Adipocyte (in vitro differentiated cells): ENCODE data around the gene MARS1.
A peak's percentile ranks its signal among the peaks of the same experiment; 100 is the strongest.

ENCODE experiments used
- DNase-seq: peaks from one replicate; pipeline ENCODE4 v3.0.0-alpha.2; 2015; ENCODE audit warnings: low read depth
- H3K27me3 ChIP-seq: replicated peaks from 2 replicates; pipeline ENCODE4 v1.7.0; 2013; ENCODE audit warnings: mild to moderate bottlenecking, low read length, moderate library complexity; ENCODE audit not compliant: control insufficient read depth, insufficient read depth
- H3K36me3 ChIP-seq: 2 replicates; pipeline ENCODE4 v1.7.0; 2013; ENCODE audit warnings: low read length, mild to moderate bottlenecking, moderate library complexity; ENCODE audit not compliant: control insufficient read depth, insufficient read depth, severe bottlenecking
- H3K4me1 ChIP-seq: 2 replicates; pipeline ENCODE4 v1.7.0; 2013; ENCODE audit warnings: mild to moderate bottlenecking, low read length, moderate library complexity; ENCODE audit not compliant: control insufficient read depth, insufficient read depth
- H3K4me3 ChIP-seq: 2 replicates; pipeline ENCODE4 v1.7.0; 2013; ENCODE audit warnings: mild to moderate bottlenecking, low read length, moderate library complexity
- H3K9ac ChIP-seq: 2 replicates; pipeline ENCODE4 v1.7.0; 2013; ENCODE audit warnings: mild to moderate bottlenecking, low read length, moderate library complexity
- H3K9me3 ChIP-seq: 2 replicates; pipeline ENCODE4 v1.7.0; 2013; ENCODE audit warnings: mild to moderate bottlenecking, low read length, moderate library complexity; ENCODE audit not compliant: control insufficient read depth

Gene MARS1

DNA sequence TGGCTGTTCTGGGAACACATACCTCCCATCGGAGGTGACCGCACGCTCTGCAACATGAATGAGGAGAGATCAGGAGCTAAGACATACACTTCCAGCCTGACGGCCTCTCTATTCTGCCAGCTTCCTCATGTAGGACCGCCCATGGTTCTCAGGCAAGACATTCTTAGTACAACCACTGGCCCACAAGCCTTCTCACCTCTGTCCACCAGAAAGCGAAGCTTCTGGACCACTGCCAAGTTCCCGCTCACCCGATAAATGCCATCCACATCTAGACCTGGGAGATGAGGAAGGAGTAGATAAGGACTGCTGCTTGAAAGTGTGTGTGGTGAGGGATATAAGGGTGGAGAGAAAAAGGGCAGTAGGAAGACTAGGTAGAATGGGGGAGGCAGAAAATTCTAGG lies 13.4 kb upstream of the MARS1 start:
- H3K9ac ChIP-seq: no peak overlapping the region
- no peaks in the 10 kb centered on the region for H3K36me3 ChIP-seq
- H3K4me3 ChIP-seq: no peak overlapping the region
- H3K9me3 ChIP-seq: no peaks in the 10 kb centered on the region
- no peak for DNase-seq
- H3K27me3 ChIP-seq: peaks cover 90% of the 10 kb centered on the region
- peaks cover 10% of the 10 kb centered on the region for H3K4me1 ChIP-seq

DNA sequence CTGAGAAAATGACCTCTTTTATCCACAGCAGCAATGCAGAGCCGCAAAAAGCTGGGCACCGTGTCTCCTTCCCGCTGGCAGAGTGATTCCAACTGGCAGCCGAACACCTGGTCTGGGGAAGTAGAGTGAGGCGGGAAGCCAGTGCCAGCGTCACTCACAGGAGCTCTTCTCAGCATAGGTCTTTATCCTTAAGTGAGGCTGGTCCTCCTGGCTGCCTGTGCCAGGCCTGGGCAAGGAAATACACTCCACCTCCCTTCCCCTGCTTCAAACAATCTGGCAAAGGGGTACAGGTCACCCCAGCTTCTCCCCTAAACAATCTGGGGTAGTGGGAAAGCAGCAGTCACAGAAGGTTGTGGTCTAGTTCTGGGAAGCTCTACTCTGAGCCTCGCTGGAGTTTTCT lies 13.0 kb upstream of the MARS1 start:
- Histone ChIP-seq H3K4me3 (no peak overlapping the region), H3K36me3 (no peaks in the 10 kb centered on the region), H3K27me3 (peaks cover 90% of the 10 kb centered on the region), H3K9ac (no peak overlapping the region), H3K4me1 (peaks cover 10% of the 10 kb centered on the region), H3K9me3 (no peaks in the 10 kb centered on the region)
- no peak for DNase-seq

DNA sequence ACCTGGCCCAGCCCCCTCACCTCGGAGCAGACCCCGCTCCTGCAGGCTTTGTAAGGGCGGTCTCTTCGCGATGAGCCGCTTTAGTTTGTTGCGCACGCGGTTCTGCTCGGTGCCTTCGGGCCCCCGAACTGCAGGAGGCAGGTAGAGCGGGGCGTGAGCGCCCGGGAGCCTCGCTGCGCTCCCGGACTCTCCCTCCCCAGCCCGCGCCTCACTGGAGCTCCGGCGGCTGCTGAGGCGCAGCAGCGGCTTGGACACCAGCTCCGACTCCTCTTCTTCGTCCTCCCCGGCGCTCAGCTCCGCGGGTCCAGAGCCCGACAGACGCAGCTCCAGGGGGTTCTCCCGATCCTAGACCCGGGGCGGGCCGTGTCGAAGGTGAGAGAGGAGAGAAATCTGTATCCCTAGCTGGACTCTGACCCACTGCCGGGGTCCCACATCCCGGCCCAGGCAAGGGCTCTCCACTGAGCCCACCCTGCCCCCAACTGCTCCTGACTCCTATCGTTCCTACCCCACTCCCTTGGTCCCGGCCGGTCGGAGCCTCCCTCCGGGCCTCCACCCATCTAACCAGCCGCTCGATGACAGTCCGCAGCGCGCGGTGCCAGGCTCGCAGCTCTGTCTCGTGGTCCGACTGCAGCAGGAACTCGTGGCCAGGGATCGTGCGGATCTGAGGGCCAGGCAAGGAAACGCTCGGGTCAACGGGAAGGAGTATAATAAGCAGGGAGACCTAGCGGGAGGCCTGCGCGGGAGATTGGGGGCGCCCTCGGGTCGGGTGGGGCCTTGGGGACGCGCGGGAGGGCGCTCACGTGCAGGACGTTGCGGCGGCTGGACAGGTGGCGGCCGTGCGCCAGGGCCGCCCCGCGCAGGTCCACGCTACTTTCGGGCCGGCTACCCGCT lies 12.4 kb upstream of the MARS1 start:
- no peaks in the 10 kb centered on the region for H3K9me3 ChIP-seq
- H3K27me3 ChIP-seq: peaks cover 90% of the 10 kb centered on the region

GRCh38 chr12:57476162-57476992 lies 11.5 kb upstream of the MARS1 start:
- Histone ChIP-seq H3K4me1 (peaks cover 10% of the 10 kb centered on the region), H3K27me3 (peaks cover 87% of the 10 kb centered on the region), H3K36me3 (no peaks in the 10 kb centered on the region), H3K9me3 (no peaks in the 10 kb centered on the region), H3K4me3 (peak overlapping the region; percentile 24), H3K9ac (no peak overlapping the region)
- DNase-seq: no peak

More for the DNA sequence above, 12.4 kb upstream of the MARS1 start:
- peak; percentile 63 for DNase-seq
- Histone ChIP-seq H3K4me3 (peak overlapping the region; percentile 24), H3K4me1 (peaks cover 10% of the 10 kb centered on the region), H3K9ac (no peak overlapping the region), H3K36me3 (no peaks in the 10 kb centered on the region)

GRCh38 chr12:57476993-57477709 lies 10.7 kb upstream of the MARS1 start:
- H3K9ac ChIP-seq: no peak overlapping the region
- H3K27me3 ChIP-seq: peaks cover 87% of the 10 kb centered on the region
- no peak for DNase-seq
- no peaks in the 10 kb centered on the region for H3K9me3 ChIP-seq
- no peak overlapping the region for H3K4me3 ChIP-seq
- peaks cover 10% of the 10 kb centered on the region for H3K4me1 ChIP-seq
- no peaks in the 10 kb centered on the region for H3K36me3 ChIP-seq

DNA sequence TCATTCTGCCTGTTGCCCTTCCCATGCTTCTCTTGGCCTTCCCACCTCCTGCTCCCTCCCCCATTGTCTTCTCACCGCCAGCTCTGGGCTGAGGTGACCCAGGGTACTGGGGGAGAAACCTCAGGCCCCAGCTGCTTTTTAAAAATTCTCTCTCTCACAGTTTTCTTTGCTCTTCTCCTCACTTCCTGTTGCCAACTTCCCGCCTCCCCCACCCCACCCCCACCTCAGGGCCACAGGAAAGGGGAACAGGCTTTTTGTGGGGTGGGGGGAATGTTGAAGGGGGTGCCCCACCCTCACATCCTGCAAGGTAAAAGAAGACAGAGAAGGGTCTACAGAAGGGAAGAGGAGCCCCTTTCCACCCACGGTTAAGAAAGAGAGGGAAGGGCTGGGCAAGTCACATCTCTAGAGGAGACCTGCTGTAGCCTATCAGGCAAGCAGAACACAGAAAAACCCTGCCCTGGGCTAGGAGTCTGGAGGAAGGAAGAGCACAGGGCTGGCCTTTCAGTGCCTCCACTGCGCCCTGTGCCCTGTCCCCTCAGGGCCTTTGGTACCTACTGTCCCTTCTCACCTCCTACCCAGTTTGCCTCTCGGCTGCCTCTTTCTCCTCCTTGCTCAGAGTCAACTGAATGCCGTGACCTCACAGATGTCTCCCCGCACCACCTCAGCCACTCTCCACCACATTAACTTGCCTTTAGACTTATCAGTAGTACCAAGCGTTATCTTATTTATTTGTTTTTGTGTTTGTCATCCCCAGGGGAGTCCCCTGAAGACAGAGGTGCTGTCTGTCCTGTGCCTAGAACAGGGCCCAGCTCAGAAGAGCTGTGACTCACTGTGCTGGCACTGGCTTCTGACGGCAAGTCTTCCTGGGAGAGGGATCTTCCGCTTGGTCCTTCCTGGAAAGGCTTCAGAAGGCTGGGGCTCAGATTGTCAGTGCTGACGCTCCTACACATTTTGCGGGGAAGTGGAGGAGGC lies 9.9 kb upstream of the MARS1 start:
- Histone ChIP-seq H3K9me3 (no peaks in the 10 kb centered on the region), H3K4me3 (no peak overlapping the region), H3K9ac (no peak overlapping the region), H3K4me1 (peaks cover 10% of the 10 kb centered on the region), H3K36me3 (no peaks in the 10 kb centered on the region), H3K27me3 (peaks cover 78% of the 10 kb centered on the region)
- DNase-seq: no peak

GRCh38 chr12:57479043-57479375 lies 8.9 kb upstream of the MARS1 start:
- Histone ChIP-seq H3K9ac (no peak overlapping the region), H3K9me3 (no peaks in the 10 kb centered on the region), H3K36me3 (no peaks in the 10 kb centered on the region), H3K27me3 (peaks cover 69% of the 10 kb centered on the region), H3K4me1 (peaks cover 10% of the 10 kb centered on the region), H3K4me3 (no peak overlapping the region)
- DNase-seq: no peak

GRCh38 chr12:57479376-57480115 lies 8.3 kb upstream of the MARS1 start, which contains the start of gene ARHGAP9:
TSS of gene ARHGAP9 (minus strand) at chr12:57479866. CDS start at chr12:57479406, 460 bp downstream.
- peaks cover 64% of the 10 kb centered on the region for H3K27me3 ChIP-seq
- no peak for DNase-seq
- H3K9me3 ChIP-seq: no peaks in the 10 kb centered on the region
- no peaks in the 10 kb centered on the region for H3K36me3 ChIP-seq
- H3K9ac ChIP-seq: no peak within 1 kb of the TSS
- H3K4me3 ChIP-seq: no peak within 1 kb of the TSS
- peaks cover 10% of the 10 kb centered on the region for H3K4me1 ChIP-seq

GRCh38 chr12:57481671-57482070 lies 6.2 kb upstream of the MARS1 start:
- Histone ChIP-seq H3K36me3 (no peaks in the 10 kb centered on the region), H3K9me3 (no peaks in the 10 kb centered on the region), H3K4me1 (no peaks in the 10 kb centered on the region), H3K4me3 (no peak overlapping the region), H3K27me3 (peaks cover 43% of the 10 kb centered on the region), H3K9ac (no peak overlapping the region)
- DNase-seq: no peak

DNA sequence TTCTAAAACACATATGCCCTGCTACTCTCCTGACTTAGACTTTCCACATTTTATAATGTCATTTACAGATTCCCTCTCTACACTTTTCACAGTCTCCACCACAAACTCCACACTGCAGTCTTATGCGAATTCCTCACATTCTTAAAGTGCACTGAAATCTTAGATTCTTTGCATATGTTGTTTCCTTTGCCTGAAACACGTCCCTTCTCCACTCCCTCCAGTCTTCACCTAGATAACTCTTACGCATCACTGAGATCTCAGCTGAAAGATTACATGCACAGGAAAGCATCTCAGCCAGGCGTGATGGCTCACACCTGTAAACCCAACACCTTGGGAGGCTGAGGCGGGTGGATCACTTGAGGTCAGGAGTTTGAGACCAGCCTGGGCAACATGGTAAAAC lies 4.4 kb upstream of the MARS1 start:
- Histone ChIP-seq H3K4me3 (no peak overlapping the region), H3K9ac (no peak overlapping the region), H3K36me3 (no peaks in the 10 kb centered on the region), H3K9me3 (no peaks in the 10 kb centered on the region), H3K27me3 (peaks cover 30% of the 10 kb centered on the region), H3K4me1 (no peaks in the 10 kb centered on the region)
- DNase-seq: peak; percentile 58
